Measurements from ENCODE around the gene LRRC28. TPM values are rescaled to one million over a fixed set of nuclear protein-coding genes. Genes with fewer than 3 reads are reported as not detected.

LRRC28 gene
- polyA plus RNA-seq, 1 of the 3 experiments (the other 2 are of a cell fraction), result 15.2 TPM

GRCh38 chr15:99291643-99292042 is 40.4 kb downstream of the LRRC28 start:
- TF ChIP-seq SMC3 (IDR thresholded peaks at IDR 0.05; ENCODE audit: low read depth, low read length), result no peak
- TF ChIP-seq FOXM1 (IDR thresholded peaks at IDR 0.05; ENCODE audit: low read depth), result no peak
- TF ChIP-seq JUND (IDR thresholded peaks at IDR 0.05), result no peak
- TF ChIP-seq, protein P1, sequence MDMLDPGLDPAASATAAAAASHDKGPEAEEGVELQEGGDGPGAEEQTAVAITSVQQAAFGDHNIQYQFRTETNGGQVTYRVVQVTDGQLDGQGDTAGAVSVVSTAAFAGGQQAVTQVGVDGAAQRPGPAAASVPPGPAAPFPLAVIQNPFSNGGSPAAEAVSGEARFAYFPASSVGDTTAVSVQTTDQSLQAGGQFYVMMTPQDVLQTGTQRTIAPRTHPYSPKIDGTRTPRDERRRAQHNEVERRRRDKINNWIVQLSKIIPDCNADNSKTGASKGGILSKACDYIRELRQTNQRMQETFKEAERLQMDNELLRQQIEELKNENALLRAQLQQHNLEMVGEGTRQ (IDR thresholded peaks at IDR 0.05; ENCODE audit: borderline replicate concordance, low read depth, low read length), result no peak
- POLR2A ChIA-PET, result no interaction called here
- Histone ChIP-seq H3K27me3 (ENCODE audit: insufficient read depth) (no peaks in the 10 kb centered on the region), H3K9ac (no peak overlapping the region), H2AFZ (ENCODE audit: low read depth) (no peak overlapping the region), H3K36me3 (replicated peaks in 1 of 2; ENCODE audit: control insufficient read depth in 1 of 2, insufficient read depth in 2 of 2, low read length in 1 of 2) (peaks cover 4 to 23% of the 10 kb centered on the region in 2 experiments), H3K4me2 (no peak overlapping the region), H3K4me1 (ENCODE audit: control insufficient read depth in 1 of 2, insufficient read depth in 2 of 2, low read depth in 1 of 2, low read length in 1 of 2) (no peaks in the 10 kb centered on the region; a peak in 1 of 4 replicates), H4K20me1 (ENCODE audit: insufficient read depth) (no peaks in the 10 kb centered on the region), H3K9me2 (no peaks in the 10 kb centered on the region; the same call in 1 of the 2 replicates), H3F3A (replicated peaks; ENCODE audit: insufficient read depth) (peaks cover 10% of the 10 kb centered on the region), H3K79me2 (ENCODE audit: insufficient read depth) (no peaks in the 10 kb centered on the region), H3K27ac (ENCODE audit: low read depth in 2 of 2, low read length in 1 of 2) (no peak overlapping the region), H3K9me3 (0 out of 2 replicates have a peak, but pooled peaks cover 12% of the 10 kb centered on the region), H3K4me3 (ENCODE audit: low read depth in 2 of 2, low read length in 1 of 2) (no peak overlapping the region)
- CTCF ChIA-PET, result no interaction called here
- DNase-seq, result no peak

GRCh38 chr15:99295840-99296239 is 44.6 kb downstream of the LRRC28 start:
- Histone ChIP-seq H3K9ac (no peak overlapping the region), H2AFZ (ENCODE audit: low read depth) (no peak overlapping the region), H3F3A (replicated peaks; ENCODE audit: insufficient read depth) (peaks cover 5% of the 10 kb centered on the region), H3K36me3 (replicated peaks in 1 of 2; ENCODE audit: control insufficient read depth in 1 of 2, insufficient read depth in 2 of 2, low read length in 1 of 2) (peaks cover 2 to 21% of the 10 kb centered on the region in 2 experiments), H3K4me3 (ENCODE audit: low read depth in 2 of 2, low read length in 1 of 2) (no peak overlapping the region), H3K27ac (ENCODE audit: low read depth in 2 of 2, low read length in 1 of 2) (no peak overlapping the region), H3K4me2 (no peak overlapping the region), H3K9me3 (0 out of 2 replicates have a peak, but pooled peaks cover 12% of the 10 kb centered on the region), H3K27me3 (ENCODE audit: insufficient read depth) (no peaks in the 10 kb centered on the region), H3K4me1 (ENCODE audit: control insufficient read depth in 1 of 2, insufficient read depth in 2 of 2, low read depth in 1 of 2, low read length in 1 of 2) (no peaks in the 10 kb centered on the region), H4K20me1 (ENCODE audit: insufficient read depth) (no peaks in the 10 kb centered on the region), H3K79me2 (ENCODE audit: insufficient read depth) (no peaks in the 10 kb centered on the region), H3K9me2 (no peaks in the 10 kb centered on the region)
- TF ChIP-seq POLR2AphosphoS5 (IDR thresholded peaks at IDR 0.05; ENCODE audit: low read depth, low read length), result no peak
- TF ChIP-seq RXRA (IDR thresholded peaks at IDR 0.05; ENCODE audit: borderline replicate concordance, low read depth), result no peak
- no peak for TF ChIP-seq MEF2A (IDR thresholded peaks at IDR 0.05; ENCODE audit: borderline replicate concordance, low read depth)
- CTCF ChIA-PET, result interaction anchor here (1.1 to 1.4 kb wide), 2 partner anchors 24 kb away, joined by 3 to 4 read pairs; no protein-coding TSS in a partner anchor
- POLR2A ChIA-PET, result no interaction called here
- no peak for DNase-seq

GRCh38 chr15:99296386-99296785 is 45.1 kb downstream of the LRRC28 start:
- Histone ChIP-seq H4K20me1 (ENCODE audit: insufficient read depth) (no peaks in the 10 kb centered on the region), H3K27ac (ENCODE audit: low read depth in 2 of 2, low read length in 1 of 2) (no peak overlapping the region), H3K4me1 (ENCODE audit: control insufficient read depth in 1 of 2, insufficient read depth in 2 of 2, low read depth in 1 of 2, low read length in 1 of 2) (no peaks in the 10 kb centered on the region), H2AFZ (ENCODE audit: low read depth) (no peak overlapping the region), H3K4me2 (no peak overlapping the region), H3K9ac (no peak overlapping the region), H3K9me3 (0 out of 2 replicates have a peak, but pooled peaks cover 12% of the 10 kb centered on the region), H3K79me2 (ENCODE audit: insufficient read depth) (no peaks in the 10 kb centered on the region), H3K9me2 (no peaks in the 10 kb centered on the region), H3K36me3 (replicated peaks in 1 of 2; ENCODE audit: control insufficient read depth in 1 of 2, insufficient read depth in 2 of 2, low read length in 1 of 2) (peaks cover 0 to 16% of the 10 kb centered on the region in 2 experiments), H3K4me3 (ENCODE audit: low read depth in 2 of 2, low read length in 1 of 2) (no peak overlapping the region), H3F3A (replicated peaks; ENCODE audit: insufficient read depth) (peaks cover 5% of the 10 kb centered on the region), H3K27me3 (ENCODE audit: insufficient read depth) (no peaks in the 10 kb centered on the region)
- DNase-seq, result no peak
- ChIA-PET CTCF (interaction anchor here (0.8 to 2.4 kb wide), 6 partner anchors 23 to 460 kb away, joined by 3 to 11 read pairs (median 4); no protein-coding TSS in a partner anchor), POLR2A (no interaction called here)
- 98% methylated on average over 2 of the region's 2 CpGs for WGBS (ENCODE audit: low lambda C conversion rate)
- TF ChIP-seq CHD2 (IDR thresholded peaks at IDR 0.05; ENCODE audit: low read length, partially characterized antibody), result no peak
- TF ChIP-seq, protein P2, sequence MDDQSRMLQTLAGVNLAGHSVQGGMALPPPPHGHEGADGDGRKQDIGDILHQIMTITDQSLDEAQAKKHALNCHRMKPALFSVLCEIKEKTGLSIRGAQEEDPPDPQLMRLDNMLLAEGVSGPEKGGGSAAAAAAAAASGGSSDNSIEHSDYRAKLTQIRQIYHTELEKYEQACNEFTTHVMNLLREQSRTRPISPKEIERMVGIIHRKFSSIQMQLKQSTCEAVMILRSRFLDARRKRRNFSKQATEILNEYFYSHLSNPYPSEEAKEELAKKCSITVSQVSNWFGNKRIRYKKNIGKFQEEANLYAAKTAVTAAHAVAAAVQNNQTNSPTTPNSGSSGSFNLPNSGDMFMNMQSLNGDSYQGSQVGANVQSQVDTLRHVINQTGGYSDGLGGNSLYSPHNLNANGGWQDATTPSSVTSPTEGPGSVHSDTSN (IDR thresholded peaks at IDR 0.05), result no peak
- no peak for TF ChIP-seq RAD21 (IDR thresholded peaks at IDR 0.05; ENCODE audit: low read length)
- TF ChIP-seq EZH2phosphoT487 (IDR thresholded peaks at IDR 0.05; ENCODE audit: borderline replicate concordance, low read depth), result no peak
- no peak for TF ChIP-seq FOSL2 (IDR thresholded peaks at IDR 0.05; ENCODE audit: borderline replicate concordance, low read depth)
- no peak for TF ChIP-seq MXI1 (IDR thresholded peaks at IDR 0.05; ENCODE audit: low read depth, low read length)
- no peak for TF ChIP-seq YY1 (IDR thresholded peaks at IDR 0.05; ENCODE audit: low read depth)
- no peak for TF ChIP-seq USF1 (IDR thresholded peaks at IDR 0.05; ENCODE audit: borderline replicate concordance, low read depth)
- TF ChIP-seq ELF1 (IDR thresholded peaks at IDR 0.05), result no peak
- TF ChIP-seq RXRA (IDR thresholded peaks at IDR 0.05; ENCODE audit: borderline replicate concordance, low read depth), result no peak
- no peak for TF ChIP-seq RCOR1 (IDR thresholded peaks at IDR 0.05; ENCODE audit: low read length)
- no peak for TF ChIP-seq FOXJ3 (CRISPR knock-in tag; IDR thresholded peaks at IDR 0.05)
- TF ChIP-seq TCF12 (IDR thresholded peaks at IDR 0.05), result no peak
- TF ChIP-seq SMC3 (IDR thresholded peaks at IDR 0.05; ENCODE audit: low read depth, low read length), result no peak
- TF ChIP-seq ZBTB33 (IDR thresholded peaks at IDR 0.05; ENCODE audit: borderline replicate concordance, low read depth), result no peak
